Chondrocyte (in vitro differentiated cells): ENCODE data around the gene NAALADL2. TPM values are rescaled to one million over a fixed set of nuclear protein-coding genes. Genes with fewer than 3 reads are reported as not detected.
"Not testable (repeated sequence)": the region's sequence is repeated elsewhere in the genome, so short reads cannot be mapped to it uniquely, and the experiment has no call there.

Source experiments
- DNase-seq: peaks from one replicate; pipeline ENCODE4 v3.0.0; 2021; ENCODE audit warnings: mixed read lengths, low spot score
- H3K27ac Mint-ChIP-seq: one replicate; pipeline ENCODE4 v1.8.0; 2021; ENCODE audit warnings: mild to moderate bottlenecking, moderate library complexity, mixed read lengths; ENCODE audit not compliant: unreplicated experiment
- H3K27me3 Mint-ChIP-seq: 2 replicates; pipeline ENCODE4 v1.8.0; 2021; ENCODE audit warnings: low read depth, mixed read lengths
- H3K36me3 Mint-ChIP-seq: 2 replicates; pipeline ENCODE4 v1.8.0; 2021; ENCODE audit warnings: low read depth, mixed read lengths
- H3K4me1 Mint-ChIP-seq: 2 replicates; pipeline ENCODE4 v1.8.0; 2021; ENCODE audit warnings: low read depth, mild to moderate bottlenecking, mixed read lengths
- H3K4me3 Mint-ChIP-seq: one replicate; pipeline ENCODE4 v1.8.0; 2021; ENCODE audit warnings: mild to moderate bottlenecking, moderate library complexity, mixed read lengths; ENCODE audit not compliant: unreplicated experiment
- H3K9me3 Mint-ChIP-seq: 2 replicates; pipeline ENCODE4 v1.8.0; 2021; ENCODE audit warnings: low read depth, mixed read lengths
- total RNA-seq: library from RNA; stranded (reverse); gene quantifications from 3 replicates; pipeline ENCODE4 v1.2.1, GENCODE V29; 2021
- TF ChIP-seq, protein P1 (sequence below): fragments of 200-600 bp; sonication (generic); IDR thresholded peaks from 2 replicates; pipeline ENCODE4 v1.5.0; 2021; ENCODE audit warnings: antibody characterized with exemption, mild to moderate bottlenecking, moderate library complexity

NAALADL2 gene
- total RNA-seq, 1 donor from 2014 or later: 8.0 TPM

DNA sequence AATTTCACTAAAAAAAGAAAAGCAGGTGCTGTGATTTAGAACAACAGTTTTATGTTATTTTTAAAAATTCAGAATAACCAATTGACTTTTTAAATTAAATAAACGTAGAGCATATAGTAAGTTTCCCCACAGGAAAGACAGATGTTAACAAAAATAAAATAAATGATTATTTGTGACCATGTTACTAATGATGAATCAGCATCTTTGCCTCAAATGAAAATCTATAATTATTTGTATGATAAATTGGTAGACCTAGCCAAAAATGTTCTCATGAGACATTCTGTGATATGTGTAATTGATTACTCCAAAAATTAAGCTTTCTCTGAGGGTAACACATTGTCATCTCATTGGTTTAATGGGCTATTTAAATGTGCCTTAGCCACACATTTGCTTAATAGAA, 948.0 kb downstream of the NAALADL2 start:
- H3K9me3 Mint-ChIP-seq: no peaks in the 10 kb centered on the region
- DNase-seq: no peak
- H3K36me3 Mint-ChIP-seq: no peaks in the 10 kb centered on the region
- H3K4me3 Mint-ChIP-seq: no peak overlapping the region
- H3K27ac Mint-ChIP-seq: no peak overlapping the region
- TF ChIP-seq, protein P1, sequence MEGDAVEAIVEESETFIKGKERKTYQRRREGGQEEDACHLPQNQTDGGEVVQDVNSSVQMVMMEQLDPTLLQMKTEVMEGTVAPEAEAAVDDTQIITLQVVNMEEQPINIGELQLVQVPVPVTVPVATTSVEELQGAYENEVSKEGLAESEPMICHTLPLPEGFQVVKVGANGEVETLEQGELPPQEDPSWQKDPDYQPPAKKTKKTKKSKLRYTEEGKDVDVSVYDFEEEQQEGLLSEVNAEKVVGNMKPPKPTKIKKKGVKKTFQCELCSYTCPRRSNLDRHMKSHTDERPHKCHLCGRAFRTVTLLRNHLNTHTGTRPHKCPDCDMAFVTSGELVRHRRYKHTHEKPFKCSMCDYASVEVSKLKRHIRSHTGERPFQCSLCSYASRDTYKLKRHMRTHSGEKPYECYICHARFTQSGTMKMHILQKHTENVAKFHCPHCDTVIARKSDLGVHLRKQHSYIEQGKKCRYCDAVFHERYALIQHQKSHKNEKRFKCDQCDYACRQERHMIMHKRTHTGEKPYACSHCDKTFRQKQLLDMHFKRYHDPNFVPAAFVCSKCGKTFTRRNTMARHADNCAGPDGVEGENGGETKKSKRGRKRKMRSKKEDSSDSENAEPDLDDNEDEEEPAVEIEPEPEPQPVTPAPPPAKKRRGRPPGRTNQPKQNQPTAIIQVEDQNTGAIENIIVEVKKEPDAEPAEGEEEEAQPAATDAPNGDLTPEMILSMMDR: no peak
- no peaks in the 10 kb centered on the region for H3K4me1 Mint-ChIP-seq
- H3K27me3 Mint-ChIP-seq: no peaks in the 10 kb centered on the region

DNA sequence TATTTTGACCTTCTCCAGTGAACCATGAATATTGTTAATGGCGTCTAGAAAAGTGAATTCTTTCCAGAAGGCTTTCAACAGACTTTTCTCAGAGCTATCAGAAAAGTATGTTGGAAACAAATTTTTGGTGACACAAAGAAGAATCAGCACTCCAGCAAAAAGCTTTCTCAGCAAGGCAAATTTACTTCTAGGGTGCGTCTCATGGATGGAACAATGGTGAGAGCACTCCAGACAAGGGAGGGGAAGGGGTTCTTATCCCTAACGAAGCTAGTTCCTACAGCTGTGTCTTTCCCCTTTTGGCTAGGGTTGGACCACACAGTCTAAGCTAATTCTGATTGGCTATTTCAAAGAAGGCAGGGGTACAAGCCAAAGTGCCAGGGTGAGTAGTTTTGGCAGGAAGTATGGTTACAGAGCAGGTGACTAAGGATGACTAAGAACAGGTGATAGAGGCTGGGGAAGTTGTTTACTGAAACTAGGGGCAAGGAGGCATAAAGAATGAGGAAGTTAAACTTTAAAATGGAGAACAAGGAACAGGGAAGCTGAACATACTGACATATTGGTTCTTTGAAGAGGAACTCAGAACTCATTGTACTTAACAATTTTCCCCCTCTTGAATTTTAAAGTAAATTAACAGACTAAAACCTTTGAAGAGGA, 959.8 kb downstream of the NAALADL2 start:
- no peak for DNase-seq
- H3K36me3 Mint-ChIP-seq: peaks cover 3% of the 10 kb centered on the region
- H3K4me3 Mint-ChIP-seq: no peak overlapping the region
- TF ChIP-seq, protein P1: no peak
- peaks cover 8% of the 10 kb centered on the region for H3K4me1 Mint-ChIP-seq
- peaks cover 38% of the 10 kb centered on the region for H3K9me3 Mint-ChIP-seq
- H3K27ac Mint-ChIP-seq: no peak overlapping the region
- H3K27me3 Mint-ChIP-seq: no peaks in the 10 kb centered on the region

DNA sequence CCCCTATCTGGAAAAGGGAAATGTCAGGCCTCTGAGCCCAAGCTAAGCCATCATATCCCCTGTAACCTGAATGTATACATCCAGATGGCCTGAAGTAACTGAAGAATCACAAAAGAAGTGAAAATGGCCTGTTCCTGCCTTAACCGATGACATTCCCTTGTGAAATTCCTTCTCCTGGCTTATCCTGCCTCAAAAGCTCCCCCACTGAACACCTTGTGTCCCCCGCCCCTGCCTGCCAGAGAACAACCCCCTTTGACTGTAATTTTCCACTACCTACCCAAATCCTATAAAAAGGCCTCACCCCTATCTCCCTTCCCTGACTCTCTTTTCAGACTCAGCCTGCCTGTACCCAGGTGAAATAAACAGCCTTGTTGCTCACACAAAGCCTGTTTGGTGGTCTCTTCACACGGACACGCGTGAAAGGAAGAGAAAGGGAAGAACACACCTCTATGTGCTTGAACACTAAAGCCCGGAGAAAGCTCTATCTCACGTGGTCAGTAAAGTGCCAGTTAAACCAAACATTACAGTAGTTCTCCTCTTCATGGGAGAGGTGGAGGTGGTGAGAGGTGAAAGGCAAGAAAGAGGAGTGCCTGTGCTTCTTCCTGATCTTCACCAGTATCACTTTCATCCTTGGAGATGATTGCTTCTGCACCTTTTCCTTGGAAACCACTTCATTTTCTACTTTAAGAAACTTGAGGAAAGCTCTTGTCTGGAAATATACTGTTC, 963.8 kb downstream of the NAALADL2 start:
- H3K27me3 Mint-ChIP-seq, H3K4me3 Mint-ChIP-seq, DNase-seq, H3K4me1 Mint-ChIP-seq, H3K27ac Mint-ChIP-seq, H3K36me3 Mint-ChIP-seq: not testable (repeated sequence)
- peaks cover 27% of the 10 kb centered on the region for H3K9me3 Mint-ChIP-seq

GRCh38 chr3:175825016-175825580, 966.0 kb downstream of the NAALADL2 start:
- not testable (repeated sequence) for H3K9me3 Mint-ChIP-seq, DNase-seq, H3K4me1 Mint-ChIP-seq, H3K4me3 Mint-ChIP-seq, H3K27ac Mint-ChIP-seq, H3K36me3 Mint-ChIP-seq, H3K27me3 Mint-ChIP-seq

DNA sequence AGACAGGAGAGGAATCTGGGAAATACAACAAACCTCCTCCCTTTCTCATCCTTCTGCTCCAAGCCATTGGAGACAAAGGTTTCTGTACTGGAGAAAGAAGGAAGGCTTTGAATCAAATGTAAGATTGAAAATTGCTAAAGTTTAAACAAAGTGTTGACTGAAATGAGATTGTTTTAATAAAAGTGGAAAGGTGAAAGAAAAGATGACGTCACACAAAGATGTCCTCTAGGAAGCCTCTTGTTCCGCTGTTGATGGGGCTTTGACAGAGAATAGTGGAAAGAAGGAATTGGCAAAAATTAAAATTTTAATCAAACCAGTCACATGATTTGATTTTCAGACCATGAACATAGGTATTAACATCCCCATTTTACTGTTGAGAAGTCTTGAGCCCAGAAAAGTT, 967.6 kb downstream of the NAALADL2 start:
- no peak for DNase-seq
- TF ChIP-seq, protein P1: no peak
- H3K9me3 Mint-ChIP-seq: peaks cover 4% of the 10 kb centered on the region
- H3K4me1 Mint-ChIP-seq: peaks cover 8% of the 10 kb centered on the region
- H3K27ac Mint-ChIP-seq: no peak overlapping the region
- no peak overlapping the region for H3K4me3 Mint-ChIP-seq
- H3K36me3 Mint-ChIP-seq: no peaks in the 10 kb centered on the region
- no peaks in the 10 kb centered on the region for H3K27me3 Mint-ChIP-seq

GRCh38 chr3:175829809-175830208, 970.7 kb downstream of the NAALADL2 start:
- not testable (repeated sequence) for H3K4me1 Mint-ChIP-seq, H3K9me3 Mint-ChIP-seq, H3K27me3 Mint-ChIP-seq, H3K36me3 Mint-ChIP-seq, H3K27ac Mint-ChIP-seq, DNase-seq, H3K4me3 Mint-ChIP-seq

GRCh38 chr3:175835763-175836162, 976.6 kb downstream of the NAALADL2 start:
- not testable (repeated sequence) for H3K4me1 Mint-ChIP-seq, H3K27ac Mint-ChIP-seq, H3K36me3 Mint-ChIP-seq

More at GRCh38 chr3:175835763-175836162, 976.6 kb downstream of the NAALADL2 start:
- H3K4me3 Mint-ChIP-seq, DNase-seq, H3K27me3 Mint-ChIP-seq, H3K9me3 Mint-ChIP-seq: not testable (repeated sequence)
